ENCODE measurements around the gene MYO19. TPM values are rescaled to one million over a fixed set of nuclear protein-coding genes. Genes with fewer than 3 reads are reported as not detected.
A peak's percentile ranks its signal among the peaks of the same experiment; 100 is the strongest.

MYO19 gene
- polyA plus RNA-seq (2012; ENCODE audit: insufficient read depth, insufficient read length), result 79.1 TPM

- H3K4me3 ChIP-seq (ENCODE audit: low read length), result peak within 1 kb of the TSS; percentile 87
- DNase-seq (ENCODE audit: low read depth, low spot score), result peak; percentile 84
Measured at GRCh38 chr17:36534840-36535668, at the start of gene MYO19, which contains the start of gene PIGW. Gene MYO19, minus strand, starts transcription at chr17:36534868. Its CDS starts 2,330 bp downstream, at chr17:36532538. Gene PIGW, plus strand, starts transcription at chr17:36534987. Its CDS starts 2,115 bp downstream, at chr17:36537102.

GRCh38 chr17:36583787-36584186 is 49.1 kb upstream of the MYO19 start:
- DNase-seq (ENCODE audit: low read depth, low spot score), result no peak
- H3K4me3 ChIP-seq (ENCODE audit: low read length), result no peak overlapping the region

- no peak overlapping the region for H3K4me3 ChIP-seq (ENCODE audit: low read length)
- DNase-seq (ENCODE audit: low read depth, low spot score), result no peak
Measured at GRCh38 chr17:36578671-36579070, 44.0 kb upstream of the MYO19 start.

GRCh38 chr17:36576793-36577192 is 42.1 kb upstream of the MYO19 start:
- no peak overlapping the region for H3K4me3 ChIP-seq (ENCODE audit: low read length)
- DNase-seq (ENCODE audit: low read depth, low spot score), result no peak

DNA sequence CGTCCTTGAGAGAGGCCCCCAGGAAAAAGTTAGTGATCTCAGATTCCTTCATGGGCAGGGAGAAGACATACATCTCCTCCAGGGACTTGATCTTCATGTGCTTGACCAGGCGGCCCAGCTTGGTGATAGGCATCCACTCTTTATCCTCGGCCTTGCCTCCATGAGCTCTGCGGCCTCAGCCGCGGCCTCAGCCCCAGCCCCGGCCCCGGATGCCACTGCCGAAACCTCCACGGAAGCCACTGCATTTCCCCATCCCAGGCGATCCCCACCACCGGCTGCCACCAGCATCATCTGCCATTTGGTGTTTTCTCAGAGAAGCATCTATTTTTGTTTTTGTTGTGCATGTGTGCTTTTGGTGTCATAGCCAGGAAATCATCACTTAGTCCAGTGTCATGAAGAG is 40.4 kb upstream of the MYO19 start:
- H3K4me3 ChIP-seq (ENCODE audit: low read length), result no peak overlapping the region
- no peak for DNase-seq (ENCODE audit: low read depth, low spot score)

DNA sequence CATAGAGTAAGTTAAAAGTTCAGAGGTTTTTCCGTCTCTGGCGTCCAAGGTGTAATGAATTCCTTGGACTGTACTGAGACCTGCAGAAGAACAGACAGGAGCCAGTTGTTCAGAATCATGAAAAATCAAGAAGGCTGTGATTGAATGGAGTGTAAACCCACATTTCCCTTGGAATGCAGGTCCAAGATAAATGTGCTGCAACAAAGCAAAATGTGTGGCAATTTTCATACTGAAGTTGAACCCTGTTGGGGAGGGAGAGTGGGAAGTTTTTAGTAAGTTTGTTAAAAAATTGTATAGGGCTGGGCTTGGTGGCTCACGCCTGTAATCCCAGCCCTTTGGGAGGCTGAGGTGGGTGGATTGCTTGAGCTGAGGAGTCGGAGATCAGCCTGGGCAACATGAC is 31.4 kb upstream of the MYO19 start:
- H3K4me3 ChIP-seq (ENCODE audit: low read length), result no peak overlapping the region
- no peak for DNase-seq (ENCODE audit: low read depth, low spot score)

GRCh38 chr17:36553459-36553858 is 18.8 kb upstream of the MYO19 start:
- H3K4me3 ChIP-seq (ENCODE audit: low read length), result no peak overlapping the region
- DNase-seq (ENCODE audit: low read depth, low spot score), result peak; percentile 49

DNA sequence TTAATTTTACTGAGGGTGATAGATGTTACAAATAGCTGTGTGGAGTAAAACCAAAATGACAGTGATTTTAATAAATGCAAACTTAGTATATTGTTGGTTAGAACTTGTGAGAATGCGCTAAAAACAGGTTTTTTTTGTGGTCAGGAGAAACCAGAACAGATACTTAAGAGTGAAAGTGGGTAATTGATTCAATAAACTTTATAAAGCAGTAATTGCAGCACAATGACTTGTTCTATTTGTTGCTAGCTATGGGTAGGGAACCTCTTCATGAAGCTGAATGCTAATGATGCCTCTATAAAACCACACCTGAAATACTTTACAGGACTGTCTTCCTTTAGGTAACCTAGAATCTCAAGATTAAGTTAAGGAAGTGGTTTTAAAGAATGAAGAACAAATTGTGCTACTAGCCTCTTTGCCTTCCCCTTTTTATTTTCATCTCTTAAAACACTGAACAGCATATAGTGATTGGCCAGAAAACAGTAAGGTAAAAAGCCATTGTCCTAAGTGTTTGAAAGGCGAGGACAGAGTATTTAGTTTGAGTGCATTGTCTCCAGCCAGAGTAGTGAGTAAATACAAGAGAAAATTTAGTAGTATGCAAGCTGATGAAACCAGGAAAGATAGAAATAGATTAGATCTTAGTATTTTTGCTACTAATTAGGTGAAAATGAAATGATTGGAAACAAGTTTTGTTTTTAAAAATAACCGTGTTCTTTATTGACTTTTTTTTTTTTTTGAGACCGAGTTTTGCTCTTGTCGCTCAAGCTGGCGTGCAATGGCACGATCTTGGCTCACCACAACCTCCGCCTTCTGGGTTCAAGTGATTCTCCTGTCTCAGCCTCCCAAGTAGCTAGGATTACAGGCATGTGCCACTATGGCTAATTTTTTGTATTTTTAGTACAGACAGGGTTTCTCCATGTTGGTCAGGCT is 16.1 kb upstream of the MYO19 start:
- no peak overlapping the region for H3K4me3 ChIP-seq (ENCODE audit: low read length)
- peak; percentile 50 for DNase-seq (ENCODE audit: low read depth, low spot score)

DNA sequence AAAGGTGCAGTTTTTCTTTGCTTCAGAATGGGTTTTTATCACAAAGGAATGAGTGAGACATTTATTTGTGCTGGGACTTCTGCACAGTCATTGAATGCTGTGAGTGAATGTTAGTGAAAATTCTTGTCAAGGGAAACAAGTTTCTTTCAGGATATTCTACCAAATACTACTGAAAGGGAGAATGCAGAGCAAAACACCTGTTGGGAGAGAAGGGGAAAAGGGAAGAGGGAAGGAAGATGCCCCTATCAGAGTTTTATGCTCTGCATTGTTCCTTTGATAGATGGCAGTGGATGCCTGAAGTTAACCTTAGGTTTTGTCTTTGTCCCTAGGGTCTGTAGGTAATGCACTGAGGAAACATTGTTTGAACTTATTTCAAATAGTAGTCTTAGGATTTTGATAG is 13.1 kb upstream of the MYO19 start:
- no peak overlapping the region for H3K4me3 ChIP-seq (ENCODE audit: low read length)
- no peak for DNase-seq (ENCODE audit: low read depth, low spot score)

DNA sequence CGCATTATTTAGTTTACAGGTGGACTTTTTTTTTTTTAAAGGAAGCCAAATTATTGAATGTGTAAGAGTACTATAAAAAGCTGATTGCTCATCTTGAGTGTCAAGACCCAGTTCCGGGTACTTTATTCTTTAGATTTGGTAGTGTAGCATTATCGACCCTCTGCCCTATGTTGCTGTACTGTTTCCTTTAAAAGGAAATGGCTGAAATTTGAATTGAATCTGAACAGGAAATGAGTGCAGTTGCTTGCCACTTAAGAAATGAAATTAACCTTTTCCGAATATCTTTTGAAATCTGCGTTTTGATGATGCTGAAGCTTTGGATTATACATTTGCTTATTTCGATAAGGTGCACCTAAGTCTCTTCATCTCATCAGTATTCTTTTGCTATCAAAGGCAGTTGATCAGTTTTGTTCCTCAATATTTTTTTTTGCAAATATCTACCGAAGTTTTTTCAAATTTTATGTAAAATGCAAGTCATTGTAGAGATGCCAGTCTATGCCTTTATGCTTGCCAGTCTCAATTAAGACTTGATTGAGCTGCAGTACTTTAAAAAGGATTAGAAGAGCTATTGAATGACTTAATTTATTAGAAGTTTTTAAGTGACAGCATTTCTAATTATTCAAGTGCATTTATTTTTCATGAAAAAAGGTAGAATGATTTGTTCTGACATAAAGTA is 11.9 kb upstream of the MYO19 start:
- no peak for DNase-seq (ENCODE audit: low read depth, low spot score)
- peak overlapping the region; percentile 97 for H3K4me3 ChIP-seq (ENCODE audit: low read length)

DNA sequence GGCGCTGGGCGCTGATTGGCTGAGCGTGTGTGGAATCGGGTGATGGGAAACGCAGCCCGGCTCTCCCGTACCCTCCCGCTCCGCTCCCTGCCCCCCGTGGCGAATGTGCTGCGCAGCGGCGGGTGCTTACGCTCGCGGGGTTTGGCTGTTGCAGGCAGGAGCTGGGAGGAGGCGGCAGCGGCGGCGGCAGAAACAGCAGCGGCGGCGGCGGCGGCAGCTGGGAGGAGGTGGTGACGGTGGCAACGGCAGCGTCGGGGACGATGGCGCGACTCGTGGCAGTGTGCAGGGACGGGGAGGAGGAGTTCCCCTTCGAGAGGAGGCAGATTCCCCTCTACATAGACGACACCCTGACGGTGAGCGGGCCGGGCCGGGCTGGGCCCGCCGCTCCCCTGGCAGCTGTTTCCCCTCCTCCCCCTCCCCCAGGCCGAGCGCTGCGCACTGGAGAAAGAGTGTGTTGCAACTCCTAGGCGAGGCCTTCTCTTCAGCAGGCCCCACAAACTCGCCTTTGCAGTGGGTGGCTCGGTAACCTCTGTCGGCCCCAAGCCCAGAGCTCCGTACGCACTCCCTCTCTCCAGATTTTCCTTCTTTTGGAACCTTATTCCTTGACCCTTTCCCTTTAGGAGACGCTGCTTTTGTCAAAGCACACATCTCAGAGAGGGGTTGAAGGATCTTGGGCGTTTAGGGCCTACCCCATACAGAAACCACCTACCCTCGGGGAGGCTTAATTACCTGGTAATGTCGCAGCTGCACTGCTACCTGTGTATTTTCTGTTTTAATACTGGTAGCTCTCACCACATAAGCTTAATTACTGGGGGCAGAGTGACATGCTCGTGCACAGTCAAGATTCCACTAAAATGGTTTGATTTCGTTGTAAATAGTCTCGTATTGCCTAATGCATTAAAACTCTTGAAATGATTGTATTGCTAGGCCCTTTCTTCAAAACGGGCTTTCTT is 11.1 kb upstream of the MYO19 start:
- H3K4me3 ChIP-seq (ENCODE audit: low read length), result peak overlapping the region; percentile 97
- peak; percentile 97 for DNase-seq (ENCODE audit: low read depth, low spot score)

DNA sequence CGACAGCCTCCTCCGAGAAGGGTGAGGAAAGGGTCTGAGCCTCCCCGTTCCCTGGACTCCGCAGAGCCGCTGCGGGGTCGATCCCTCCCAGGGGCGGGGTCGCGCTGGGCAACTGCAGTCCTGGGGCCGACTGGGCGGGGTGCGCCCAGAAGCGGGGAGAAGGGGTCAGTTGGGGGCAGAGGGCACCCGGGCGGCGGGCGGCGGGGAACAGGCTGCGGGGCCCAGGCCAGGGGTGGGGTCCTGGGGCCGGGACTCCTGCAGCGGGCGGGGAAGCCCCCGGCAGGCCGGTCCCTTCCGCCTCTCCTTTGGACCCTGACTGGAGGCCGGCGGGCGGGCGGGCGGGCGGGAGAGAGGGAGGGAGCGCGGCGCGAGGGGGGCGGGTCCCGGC is 10.4 kb upstream of the MYO19 start:
- DNase-seq (ENCODE audit: low read depth, low spot score), result no peak
- peak overlapping the region; percentile 97 for H3K4me3 ChIP-seq (ENCODE audit: low read length)

GRCh38 chr17:36544307-36545076 is 9.8 kb upstream of the MYO19 start, which contains the start of gene GGNBP2:
Gene GGNBP2, plus strand, starts transcription at chr17:36544919. Its CDS starts 806 bp downstream, at chr17:36545725.
- DNase-seq (ENCODE audit: low read depth, low spot score), result peak; percentile 88
- H3K4me3 ChIP-seq (ENCODE audit: low read length), result peak within 1 kb of the TSS; percentile 97

DNA sequence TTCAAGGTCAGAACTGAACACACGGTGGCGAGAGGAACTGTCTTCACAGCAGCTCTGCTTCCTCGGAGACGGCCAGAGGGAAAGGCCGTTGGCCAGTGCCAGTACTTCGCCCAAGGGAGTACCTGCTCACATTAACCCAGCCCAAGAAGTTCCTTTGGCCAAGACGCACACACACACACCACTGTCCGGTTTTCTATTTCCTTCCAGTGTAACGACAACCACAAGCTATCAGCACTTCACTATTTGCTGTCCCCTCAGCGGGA is 9.3 kb upstream of the MYO19 start:
- DNase-seq (ENCODE audit: low read depth, low spot score), result no peak
- H3K4me3 ChIP-seq (ENCODE audit: low read length), result peak overlapping the region; percentile 97

DNA sequence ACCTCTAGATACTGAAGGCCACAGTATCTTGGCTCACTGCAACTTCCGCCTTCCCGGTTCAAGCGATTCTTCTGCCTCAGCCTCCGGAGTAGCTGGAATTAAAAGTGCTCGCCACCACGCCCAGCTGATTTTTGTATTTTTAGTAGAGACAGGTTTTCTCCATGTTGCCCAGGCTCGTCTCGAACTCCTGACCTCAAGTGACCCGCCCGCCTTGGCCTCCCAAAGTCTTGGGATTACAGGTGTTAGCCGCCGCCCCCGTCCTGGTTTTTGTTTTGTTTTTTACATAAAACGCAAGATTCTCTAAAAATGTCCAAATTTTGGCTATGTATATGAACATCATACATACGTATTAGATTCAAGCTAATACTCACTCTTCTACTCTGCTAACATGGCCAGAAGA is 8.1 kb upstream of the MYO19 start:
- DNase-seq (ENCODE audit: low read depth, low spot score), result no peak
- no peak overlapping the region for H3K4me3 ChIP-seq (ENCODE audit: low read length)

DNA sequence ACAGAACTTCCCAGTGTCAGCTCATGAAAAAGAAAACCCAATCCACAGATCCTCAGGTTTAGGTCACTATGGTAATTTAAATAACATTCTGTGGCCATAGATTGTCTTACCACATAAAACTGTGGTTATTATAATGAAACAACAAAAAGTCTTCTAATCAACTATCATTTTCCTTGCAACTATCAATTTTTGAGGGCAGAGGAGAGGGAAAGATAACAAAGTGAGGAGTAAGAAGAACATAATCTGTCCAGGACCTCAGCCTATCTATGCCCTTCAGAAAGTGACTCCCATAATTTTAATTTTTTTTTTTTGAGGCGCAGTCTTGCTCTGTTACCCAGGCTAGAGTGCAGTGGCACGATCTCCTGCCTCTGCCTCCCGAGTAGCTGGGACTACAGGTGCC is 6.0 kb upstream of the MYO19 start:
- no peak overlapping the region for H3K4me3 ChIP-seq (ENCODE audit: low read length)
- DNase-seq (ENCODE audit: low read depth, low spot score), result no peak

GRCh38 chr17:36535669-36536081 is 1.0 kb upstream of the MYO19 start:
- no peak for DNase-seq (ENCODE audit: low read depth, low spot score)
- peak overlapping the region; percentile 87 for H3K4me3 ChIP-seq (ENCODE audit: low read length)

Measured in Jurkat, Clone E6-1 (cell line).